GM18511 (cell line): Measurements from ENCODE around the gene EXOC4.
"Not testable (repeated sequence)": the region's sequence is repeated elsewhere in the genome, so short reads cannot be mapped to it uniquely, and the experiment has no call there.

Experiments
- ATAC-seq: cut with Tn5 transposase; IDR thresholded peaks from one replicate; pipeline ENCODE4 v1.9.1; 2021; ENCODE audit warnings: mild to moderate bottlenecking, moderate library complexity; ENCODE audit not compliant: unreplicated experiment

The EXOC4 gene

DNA sequence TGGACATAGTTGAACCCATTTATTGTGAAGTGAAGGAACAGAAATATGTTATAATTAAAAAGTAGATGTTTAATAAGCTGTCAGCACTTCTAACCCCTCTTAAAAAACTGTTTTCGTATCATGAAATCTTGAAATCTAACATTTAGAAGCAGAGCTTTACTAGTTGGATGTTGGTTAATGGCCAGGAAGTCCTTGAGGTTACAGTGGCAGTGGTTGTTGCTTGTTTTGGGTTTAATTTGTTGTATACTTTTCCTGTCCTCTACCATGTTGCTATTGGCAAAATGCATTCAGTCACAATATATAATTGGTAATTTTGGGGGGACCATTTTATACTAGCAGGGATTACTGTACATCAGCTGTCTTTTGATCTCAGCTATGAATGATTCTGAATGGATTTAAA, 60.7 kb downstream of the EXOC4 start:
- no peak for ATAC-seq

DNA sequence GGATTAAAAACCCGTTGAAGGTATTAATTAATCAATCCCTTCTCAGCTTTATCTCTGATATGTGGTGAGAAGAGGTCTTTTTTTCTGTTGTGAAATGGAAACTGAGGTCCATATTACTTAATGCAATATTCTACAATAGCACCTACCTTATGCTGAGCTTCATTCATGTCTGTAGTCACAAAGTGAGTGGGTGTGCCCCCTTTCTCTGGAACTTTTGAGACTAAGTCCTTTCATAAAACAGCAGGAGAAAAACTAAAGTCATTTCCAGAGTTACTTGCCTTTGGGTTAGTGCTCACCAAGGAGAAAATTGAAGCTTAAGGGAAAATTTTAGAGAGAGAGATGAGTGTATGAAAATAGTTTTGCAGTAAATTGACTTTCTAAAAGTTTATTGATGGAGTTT, 61.2 kb downstream of the EXOC4 start:
- no peak for ATAC-seq

DNA sequence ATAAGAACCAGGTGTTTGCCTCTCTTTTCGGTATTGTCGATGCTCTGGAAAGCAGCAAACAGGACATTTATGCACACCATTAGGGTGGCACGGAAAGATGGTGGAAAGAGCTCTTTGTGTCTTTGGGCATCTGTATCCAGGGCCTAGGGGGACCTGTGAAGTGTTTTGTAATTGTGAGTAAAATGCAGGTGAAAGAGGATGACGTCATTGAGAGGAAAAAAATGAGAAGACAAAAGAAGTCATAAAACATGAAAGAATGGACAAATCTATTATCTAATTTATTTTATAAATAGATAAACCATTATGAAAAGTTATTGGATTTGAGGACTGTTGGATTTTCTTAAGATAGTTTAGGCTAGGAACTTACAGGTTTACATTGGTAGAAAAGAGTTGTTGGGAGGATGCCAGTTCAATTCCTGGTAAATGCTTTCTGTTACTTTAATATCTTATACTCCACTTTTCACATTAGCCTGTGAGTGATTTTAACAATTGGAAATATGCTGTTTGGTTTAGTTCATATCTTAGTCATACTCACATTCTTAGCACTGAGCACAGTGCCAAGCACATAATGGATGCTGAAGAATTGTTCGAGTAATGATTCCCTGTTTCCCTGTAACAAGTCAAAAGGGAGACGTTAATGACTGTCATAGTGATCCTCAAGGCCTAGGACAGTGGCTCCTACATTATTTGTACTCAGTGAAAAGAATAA, 62.6 kb downstream of the EXOC4 start:
- ATAC-seq, result no peak

DNA sequence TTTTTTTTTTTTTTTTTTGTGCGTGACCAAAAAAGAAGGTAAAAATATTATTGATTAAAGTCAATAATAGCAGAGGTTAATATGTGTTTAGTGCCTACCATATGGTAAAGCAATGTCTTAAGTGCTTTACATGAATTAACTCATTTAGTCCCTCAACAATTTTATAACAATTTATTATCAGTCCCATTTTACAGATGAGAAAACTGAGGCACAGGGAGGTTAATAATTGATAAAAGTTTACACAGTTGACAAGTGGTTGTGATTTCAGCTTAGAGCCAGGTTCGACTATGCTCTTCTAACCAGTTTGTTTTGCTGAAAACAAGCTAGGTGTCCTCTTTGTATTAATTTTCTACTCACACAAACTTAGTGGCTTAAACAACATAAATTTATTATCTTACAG, 67.0 kb downstream of the EXOC4 start:
- no peak for ATAC-seq

DNA sequence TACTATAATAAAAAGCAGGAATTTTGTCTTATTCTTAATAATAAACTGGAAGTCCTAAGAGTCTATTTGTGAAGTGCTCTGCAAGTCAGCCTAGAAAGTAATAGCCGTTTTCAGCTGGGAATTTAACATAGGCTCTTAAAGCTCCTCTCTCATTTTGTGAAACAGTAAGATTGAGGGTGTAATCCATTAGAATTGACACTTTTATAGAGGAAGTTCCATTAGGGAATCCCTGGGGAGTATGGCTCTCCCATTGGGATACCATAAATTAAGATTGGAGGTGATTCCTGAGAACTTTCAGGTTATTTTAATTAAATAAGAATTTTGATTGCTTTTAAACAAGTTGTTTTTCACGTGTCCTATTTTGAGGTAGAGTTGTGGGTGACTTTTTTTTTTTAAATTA, 68.0 kb downstream of the EXOC4 start:
- ATAC-seq, result no peak

DNA sequence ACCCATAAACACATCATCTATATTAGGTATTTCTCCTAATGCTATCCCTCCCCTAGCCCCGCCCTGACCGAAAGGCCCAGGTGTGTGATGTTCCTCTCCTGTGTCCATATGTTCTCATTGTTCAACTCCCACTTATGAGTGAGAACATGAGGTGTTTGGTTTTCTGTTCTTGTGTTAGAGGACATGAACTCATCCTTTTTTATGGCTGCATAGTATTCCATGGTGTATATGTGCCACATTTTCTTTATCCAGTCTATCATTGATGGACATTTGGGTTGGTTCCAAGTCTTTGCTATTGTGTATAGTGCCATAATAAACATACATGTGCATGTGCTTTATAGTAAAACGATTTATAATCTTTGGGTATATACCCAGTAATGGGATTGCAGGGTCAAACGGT, 68.5 kb downstream of the EXOC4 start:
- ATAC-seq, result not testable (repeated sequence)

DNA sequence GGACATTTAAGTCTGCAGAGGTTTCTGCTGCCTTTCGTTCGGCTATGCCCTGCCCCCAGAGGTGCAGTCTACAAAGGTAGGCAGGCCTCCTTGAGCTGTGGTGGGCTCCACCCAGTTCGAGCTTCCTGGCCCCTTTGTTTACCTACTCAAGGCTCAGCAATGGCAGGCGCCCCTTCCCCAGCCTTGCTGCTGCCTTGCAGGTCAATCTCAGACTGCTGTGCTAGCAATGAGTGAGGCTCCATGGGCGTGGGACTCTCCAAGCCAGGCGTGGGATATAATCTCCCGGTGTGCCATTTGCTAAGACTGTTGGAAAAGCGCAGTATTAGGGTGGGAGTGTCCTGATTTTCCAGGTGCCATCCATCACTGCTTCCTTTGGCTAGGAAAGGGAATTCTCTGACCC, 73.9 kb downstream of the EXOC4 start:
- not testable (repeated sequence) for ATAC-seq

DNA sequence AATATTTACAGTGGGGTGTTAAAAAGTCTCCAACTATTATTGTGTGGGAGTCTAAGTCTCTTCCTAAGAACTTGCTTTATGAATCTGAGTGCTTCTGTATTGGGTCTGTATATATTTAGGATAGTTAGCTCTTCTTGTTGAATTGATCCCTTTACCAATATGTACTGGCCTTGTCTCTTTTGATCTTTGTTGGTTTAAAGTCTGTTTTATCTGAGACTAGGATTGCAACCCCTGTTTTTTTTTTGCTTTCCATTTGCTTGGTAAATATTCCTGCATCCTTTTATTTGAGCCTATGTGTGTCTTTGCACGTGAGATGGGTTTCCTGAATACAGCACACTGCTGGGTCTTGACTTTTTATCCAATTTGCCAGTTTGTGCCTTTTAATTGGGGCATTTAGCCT, 75.1 kb downstream of the EXOC4 start:
- ATAC-seq, result not testable (repeated sequence)

DNA sequence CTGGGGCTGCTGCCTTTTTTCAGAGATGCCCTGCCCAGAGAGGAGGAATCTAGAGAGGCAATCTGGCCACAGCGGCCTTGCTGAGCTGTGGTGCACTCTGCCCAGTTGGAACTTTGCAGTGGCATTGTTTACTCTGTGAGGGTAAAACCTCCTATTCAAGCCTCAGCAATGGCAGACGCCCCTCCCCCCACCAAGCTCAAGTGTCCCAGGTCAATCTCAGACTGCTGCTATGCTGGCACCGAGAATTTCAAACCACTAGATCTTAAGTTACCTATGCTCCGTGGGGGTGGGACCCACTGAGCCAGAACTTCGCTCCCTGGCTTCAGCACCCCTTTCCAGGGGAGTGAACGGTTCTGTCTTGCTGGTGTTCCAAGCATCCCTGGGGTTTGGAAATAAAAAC, 77.2 kb downstream of the EXOC4 start:
- no peak for ATAC-seq

DNA sequence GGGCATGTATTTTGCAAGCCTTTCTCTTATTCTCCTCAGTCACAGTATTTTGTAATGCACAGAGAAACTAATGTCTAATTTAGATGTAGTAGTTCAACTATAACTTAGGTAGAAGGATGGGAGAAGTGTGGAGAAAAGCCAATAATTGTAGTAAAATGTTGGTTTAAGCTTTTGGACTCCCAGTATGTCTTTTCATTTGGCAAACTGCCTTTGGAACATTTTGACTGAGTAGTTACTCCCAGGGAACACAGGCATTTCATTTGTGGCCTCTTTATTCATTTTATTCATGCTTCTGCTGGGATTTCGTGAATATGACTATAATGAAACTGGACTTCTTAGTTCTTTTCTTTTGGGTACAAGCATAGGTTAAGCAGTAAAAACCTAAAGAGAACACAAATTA, 79.0 kb downstream of the EXOC4 start:
- no peak for ATAC-seq

DNA sequence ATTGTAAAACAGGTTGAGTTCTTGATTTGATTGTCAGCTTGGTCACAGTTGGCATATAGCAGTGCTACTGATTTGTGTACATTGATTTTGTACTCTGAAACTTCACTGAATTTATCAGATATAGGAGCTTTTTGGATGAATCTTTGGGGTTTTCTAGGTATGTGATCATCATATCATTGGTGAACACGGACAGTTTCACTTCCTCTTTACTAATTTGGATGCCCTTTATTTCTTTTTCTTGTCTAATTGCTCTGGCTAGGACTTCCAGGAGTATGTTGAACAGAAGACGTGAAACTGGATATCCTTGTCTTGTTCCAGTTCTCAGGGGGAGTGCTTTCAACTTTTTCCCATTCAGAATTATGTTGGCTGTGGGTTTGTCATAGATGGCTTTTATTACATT, 86.9 kb downstream of the EXOC4 start:
- no peak for ATAC-seq

DNA sequence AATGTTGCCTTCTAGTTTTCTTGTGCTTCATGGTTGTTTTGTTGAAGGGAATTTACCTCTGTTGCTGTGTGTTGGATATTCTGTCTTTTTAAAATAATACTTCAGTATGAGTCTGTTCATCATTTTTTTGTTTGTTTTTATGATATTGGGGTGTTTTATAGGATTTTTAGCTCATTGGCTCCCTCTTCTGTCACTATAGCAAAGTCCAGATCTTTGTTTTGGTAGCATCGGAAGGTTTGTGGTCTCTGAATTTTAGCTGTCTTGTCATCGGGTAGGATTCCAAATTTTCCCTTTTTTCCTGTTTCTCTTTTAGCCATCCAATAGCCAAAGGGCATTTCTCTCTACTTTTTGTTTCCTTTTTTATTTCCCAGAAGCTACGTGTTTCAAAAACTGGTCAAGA, 91.4 kb downstream of the EXOC4 start:
- no peak for ATAC-seq

DNA sequence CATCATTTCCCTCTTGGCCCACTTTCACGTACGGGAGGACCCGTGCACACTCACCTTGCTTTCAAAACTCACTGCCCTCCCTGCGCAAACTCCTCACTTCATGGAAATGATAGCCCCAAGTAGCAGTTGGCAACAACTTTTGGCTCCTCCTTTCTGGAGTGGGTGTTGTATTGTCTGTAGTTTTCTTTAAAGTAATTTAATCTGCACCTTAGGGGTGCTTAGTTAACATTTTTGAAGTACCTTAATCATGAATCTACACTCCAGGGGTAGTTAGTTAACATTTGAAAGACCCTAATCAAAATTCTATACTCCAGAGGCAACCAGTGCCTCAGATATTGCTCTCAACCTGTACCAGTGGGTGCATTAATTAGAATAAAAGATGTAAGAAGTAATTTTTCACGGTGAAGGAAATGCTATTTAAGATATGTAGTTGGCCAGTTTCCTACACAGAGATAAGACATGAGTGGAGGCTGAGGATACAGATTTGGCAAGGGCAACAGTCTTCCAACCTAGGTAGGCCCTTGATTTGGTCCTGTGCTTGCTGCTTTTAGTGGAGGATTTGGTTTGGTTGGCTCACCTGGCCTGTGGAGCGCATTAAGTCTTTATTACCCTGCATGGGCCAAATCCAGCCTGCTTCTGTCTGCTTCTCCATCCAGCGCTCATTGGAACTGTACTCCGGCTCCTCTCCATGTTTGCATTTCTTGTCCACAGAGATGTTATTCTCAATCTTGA, 93.0 kb downstream of the EXOC4 start:
- ATAC-seq, result no peak

DNA sequence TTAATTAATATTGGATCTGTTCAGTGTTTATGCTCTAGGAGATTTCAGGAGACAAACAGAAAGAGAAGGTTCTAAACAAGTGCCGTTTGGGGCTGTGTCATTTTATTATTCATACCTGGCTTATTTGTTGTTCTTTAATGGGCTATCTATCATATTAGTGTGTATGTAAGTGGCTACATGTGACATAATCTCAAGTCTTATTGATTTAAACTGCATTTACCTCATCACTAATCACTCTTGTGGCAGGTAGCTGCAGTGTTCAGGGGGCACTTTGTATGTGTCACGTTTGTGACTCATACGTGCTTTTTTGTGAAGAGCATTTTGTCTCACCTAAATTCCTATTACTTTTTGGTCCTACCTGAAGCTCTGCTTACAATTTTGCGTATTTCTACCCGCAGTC, 95.4 kb downstream of the EXOC4 start:
- ATAC-seq, result no peak

DNA sequence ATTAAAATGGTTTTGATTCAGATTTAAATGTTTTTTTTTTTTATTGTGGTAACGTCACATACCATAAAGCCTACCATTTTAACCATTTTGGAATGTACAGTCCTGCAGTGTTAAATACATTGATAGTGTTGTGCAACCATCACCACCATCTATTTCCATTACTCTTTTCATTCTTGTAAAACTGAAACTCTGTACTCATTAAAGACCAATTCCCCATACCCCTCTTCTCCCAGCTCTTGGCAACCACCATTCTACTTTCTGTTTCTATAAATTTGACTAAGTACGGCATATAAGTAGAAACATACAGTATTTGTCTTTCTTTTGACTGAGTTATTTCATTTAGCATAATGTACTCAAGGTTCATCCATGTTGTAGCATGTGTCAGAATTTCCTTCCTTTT, 96.2 kb downstream of the EXOC4 start:
- no peak for ATAC-seq

DNA sequence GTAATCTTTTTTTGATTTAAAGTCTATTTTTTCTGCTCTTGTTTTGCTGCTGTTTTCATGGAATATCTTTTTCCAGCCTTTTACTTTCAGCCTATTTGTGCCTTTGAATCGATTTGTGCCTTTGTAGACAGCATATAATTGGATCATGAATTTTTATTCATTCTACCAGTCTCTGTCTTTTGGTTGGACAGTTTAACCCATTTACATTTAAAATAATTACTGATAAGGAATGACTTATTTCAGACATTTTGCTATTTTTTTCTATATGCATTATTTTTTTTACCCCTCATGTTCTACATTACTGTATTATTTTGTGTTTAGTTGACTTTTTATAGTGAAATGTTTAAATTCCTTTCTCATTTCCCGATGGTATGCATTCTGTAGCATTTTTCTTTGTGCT, 99.6 kb downstream of the EXOC4 start:
- no peak for ATAC-seq

DNA sequence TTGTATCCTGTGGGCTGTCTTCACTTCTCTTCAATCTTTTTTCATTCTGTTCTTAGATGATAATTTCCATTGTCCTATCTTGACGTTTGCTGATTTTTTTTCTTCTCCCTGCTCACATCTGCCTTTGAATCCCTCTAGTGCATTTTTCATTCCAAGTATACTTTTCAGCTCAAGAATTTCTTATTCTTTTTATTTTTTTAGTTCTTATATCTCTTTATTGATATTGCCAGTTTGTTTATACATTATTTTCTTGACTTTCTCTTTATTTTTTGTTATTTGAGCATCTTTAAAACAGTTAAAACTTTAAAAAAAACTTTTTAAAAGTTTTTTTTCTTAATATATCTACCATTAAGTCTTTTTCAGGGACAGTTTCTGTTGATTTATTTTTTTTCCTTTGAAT, 100.9 kb downstream of the EXOC4 start:
- ATAC-seq, result no peak

DNA sequence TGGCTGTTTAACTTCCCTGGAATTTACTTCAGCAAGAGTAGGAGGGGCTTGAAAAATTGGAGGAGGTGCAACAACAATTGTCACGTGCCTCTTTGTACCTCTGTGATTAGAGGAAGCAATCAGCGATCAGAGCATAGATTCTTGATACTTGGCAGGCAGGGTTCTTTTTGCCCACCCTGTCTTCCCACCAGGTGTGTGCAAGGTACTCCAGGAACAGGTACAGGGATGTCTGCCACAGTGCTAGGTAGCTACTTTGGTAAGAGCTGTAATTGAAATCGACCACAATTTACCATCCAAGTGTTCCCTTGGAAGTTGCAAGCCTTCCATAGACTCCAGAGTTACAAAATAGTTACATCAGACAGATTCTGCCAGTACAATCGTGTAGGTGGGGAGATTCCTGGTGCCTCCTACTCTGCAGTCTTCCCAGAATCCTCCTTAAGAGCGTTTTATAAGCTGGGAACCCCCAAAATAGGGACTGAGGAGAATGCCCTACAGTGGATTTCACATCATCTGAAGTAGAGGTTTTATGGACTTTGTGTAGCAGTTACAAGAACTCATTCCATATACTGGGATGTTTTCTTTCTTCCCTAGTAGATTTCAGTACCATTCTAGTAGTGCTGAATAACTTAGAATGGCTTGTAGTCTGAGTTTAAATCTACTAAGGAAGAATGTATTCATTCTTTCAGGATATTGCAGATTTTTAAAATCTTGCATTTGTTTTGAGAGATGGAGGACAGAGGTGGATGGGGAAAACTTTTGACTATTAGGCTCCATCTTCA, 101.9 kb downstream of the EXOC4 start:
- no peak for ATAC-seq

DNA sequence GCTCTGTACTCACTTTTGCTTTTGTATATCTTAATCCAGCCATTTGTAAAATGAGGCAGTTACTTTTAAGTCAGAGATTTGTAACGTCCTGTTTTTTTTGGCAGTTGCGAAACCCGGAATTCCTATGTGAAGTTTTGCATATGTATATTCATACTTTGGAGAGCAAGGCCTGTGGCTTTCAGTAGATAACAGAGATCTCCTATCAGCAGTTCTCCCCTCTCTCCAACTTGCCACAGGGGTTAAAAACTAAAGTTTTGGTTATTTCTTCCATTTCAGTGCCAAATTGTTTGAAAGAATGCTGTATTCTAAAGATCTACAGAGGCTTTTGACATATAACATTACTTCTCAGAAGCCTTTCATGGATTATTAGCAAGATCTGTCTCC, 102.4 kb downstream of the EXOC4 start:
- no peak for ATAC-seq

DNA sequence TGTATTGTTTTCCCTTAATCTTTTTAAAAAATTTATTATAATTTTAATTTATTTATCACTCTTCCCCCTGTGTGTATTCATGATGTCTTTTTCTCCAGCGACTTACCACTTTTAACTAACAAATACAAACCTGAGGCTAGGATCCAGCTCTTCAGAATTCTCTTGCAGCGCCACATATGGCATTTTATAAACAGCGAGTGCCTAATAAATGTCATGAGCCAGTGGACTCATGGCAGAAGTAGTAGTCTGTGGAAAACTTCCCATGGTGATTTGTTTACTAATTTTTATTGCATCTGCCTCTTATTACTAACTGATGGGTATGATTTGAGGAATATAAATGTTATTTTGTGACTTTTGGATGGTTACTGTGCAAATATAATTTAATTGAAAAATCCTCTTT, 102.9 kb downstream of the EXOC4 start:
- ATAC-seq, result no peak

DNA sequence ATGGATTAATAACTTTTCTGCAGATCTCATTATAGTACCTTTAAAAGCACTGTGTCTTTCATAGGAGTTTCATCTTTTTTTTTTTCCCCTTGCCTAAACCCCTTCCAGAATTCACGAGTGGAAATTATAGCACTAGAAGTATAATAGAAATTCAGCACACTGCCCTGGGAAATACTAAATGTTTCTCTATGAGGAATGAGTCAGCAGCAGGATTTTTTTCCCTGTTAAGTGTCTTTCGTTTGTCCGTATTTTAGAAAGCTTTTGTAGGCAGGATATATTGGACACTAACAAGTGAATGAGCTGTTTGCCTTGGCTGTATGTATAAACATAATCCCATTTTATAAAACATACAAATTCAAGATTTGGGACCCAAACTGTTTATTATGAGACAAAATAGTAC, 105.8 kb downstream of the EXOC4 start:
- no peak for ATAC-seq

DNA sequence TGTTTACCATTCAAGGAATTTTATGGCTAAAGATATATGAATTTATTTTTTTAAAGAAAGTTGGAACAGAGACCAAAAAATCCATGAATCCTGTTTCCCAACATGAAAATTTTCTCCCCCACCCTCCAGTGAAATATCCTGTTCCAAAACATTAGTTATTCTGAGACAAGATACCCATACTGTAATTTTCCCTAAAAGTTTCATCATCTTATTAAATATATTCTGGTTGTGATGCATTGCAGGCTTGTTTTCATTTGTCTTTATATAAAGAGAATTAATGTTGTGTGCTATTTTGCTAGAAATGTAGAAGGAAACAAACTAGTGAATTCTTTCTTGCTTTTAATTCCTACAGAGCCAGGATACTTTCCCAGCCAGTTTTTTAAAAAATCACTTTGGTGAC, 106.6 kb downstream of the EXOC4 start:
- no peak for ATAC-seq
